Measurements from ENCODE around the gene ENAM.
A peak's percentile ranks its signal among the peaks of the same experiment; 100 is the strongest.

The ENAM gene

GRCh38 chr4:70628444-70628843 is at the start of gene ENAM:
TSS of gene ENAM (plus strand) at chr4:70628744. CDS start at chr4:70629501, 757 bp downstream.
- ChIA-PET CTCF (no interaction called here), POLR2A (ENCODE audit: low non-redundant PET) (no interaction called here)
- DNase-seq (ENCODE audit: low spot score): no peak
- H3K27ac ChIP-seq: no peak within 1 kb of the TSS
- TF ChIP-seq CTCF (conservative IDR thresholded peaks at IDR 0.05; ENCODE audit: low read depth): no peak

GRCh38 chr4:70581980-70582379 is 46.6 kb upstream of the ENAM start:
- no peak overlapping the region for H3K27ac ChIP-seq
- no peak for DNase-seq (ENCODE audit: low spot score)
- no peak for TF ChIP-seq CTCF (conservative IDR thresholded peaks at IDR 0.05; ENCODE audit: low read depth)
- ChIA-PET POLR2A (ENCODE audit: low non-redundant PET) (no interaction called here), CTCF (no interaction called here)

- no peak overlapping the region for H3K27ac ChIP-seq
- DNase-seq (ENCODE audit: low spot score): peak; percentile 70
- TF ChIP-seq CTCF (conservative IDR thresholded peaks at IDR 0.05; ENCODE audit: low read depth): no peak
- CTCF ChIA-PET: no interaction called here
- POLR2A ChIA-PET (ENCODE audit: low non-redundant PET): no interaction called here
Observed at GRCh38 chr4:70583952-70584834, 44.4 kb upstream of the ENAM start.

- DNase-seq (ENCODE audit: low spot score): no peak
- H3K27ac ChIP-seq: no peak overlapping the region
- POLR2A ChIA-PET (ENCODE audit: low non-redundant PET): no interaction called here
- CTCF ChIA-PET: interaction anchor here (1.3 kb wide), 1 partner anchor 65 kb away, joined by 5 read pairs; no protein-coding TSS in a partner anchor
- TF ChIP-seq CTCF (conservative IDR thresholded peaks at IDR 0.05; ENCODE audit: low read depth): no peak
Observed at GRCh38 chr4:70586841-70587240, 41.7 kb upstream of the ENAM start.

- no peak for DNase-seq (ENCODE audit: low spot score)
- no peak overlapping the region for H3K27ac ChIP-seq
- no peak for TF ChIP-seq CTCF (conservative IDR thresholded peaks at IDR 0.05; ENCODE audit: low read depth)
- CTCF ChIA-PET: no interaction called here
- POLR2A ChIA-PET (ENCODE audit: low non-redundant PET): no interaction called here
Observed at GRCh38 chr4:70589785-70590184, 38.8 kb upstream of the ENAM start.

GRCh38 chr4:70591955-70592582 is 36.5 kb upstream of the ENAM start, which contains the start of gene AMBN:
TSS of gene AMBN (plus strand) at chr4:70592256. CDS start at chr4:70592359, 103 bp downstream.
- no peak for DNase-seq (ENCODE audit: low spot score)
- ChIA-PET CTCF (no interaction called here), POLR2A (ENCODE audit: low non-redundant PET) (no interaction called here)
- TF ChIP-seq CTCF (conservative IDR thresholded peaks at IDR 0.05; ENCODE audit: low read depth): no peak
- H3K27ac ChIP-seq: no peak within 1 kb of the TSS

Measured in RWPE1 (cell line).